Loucy (cell line): ENCODE measurements around the gene TUBA3D.
"Not testable (repeated sequence)": the region's sequence is repeated elsewhere in the genome, so short reads cannot be mapped to it uniquely, and the experiment has no call there.

ENCODE experiments used
- CTCF ChIP-seq: fragments of 200-600 bp; sonication (generic); conservative IDR thresholded peaks from 2 replicates; pipeline ENCODE4 v1.5.1; 2014; ENCODE audit warnings: mild to moderate bottlenecking, antibody characterized with exemption, low read length
- EZH2phosphoT487 ChIP-seq: fragments of 200-600 bp; IDR thresholded peaks from 2 replicates; pipeline ENCODE4 v1.6.1; 2018; ENCODE audit warnings: antibody characterized with exemption, mild to moderate bottlenecking, moderate library complexity, borderline replicate concordance

GRCh38 chr2:131478074-131478849, 2.3 kb downstream of the TUBA3D start:
- TF ChIP-seq CTCF, EZH2phosphoT487: not testable (repeated sequence)
